ENCODE data around the gene TMEM151B.
"Not testable (repeated sequence)": the region's sequence is repeated elsewhere in the genome, so short reads cannot be mapped to it uniquely, and the experiment has no call there.

The TMEM151B gene

DNA sequence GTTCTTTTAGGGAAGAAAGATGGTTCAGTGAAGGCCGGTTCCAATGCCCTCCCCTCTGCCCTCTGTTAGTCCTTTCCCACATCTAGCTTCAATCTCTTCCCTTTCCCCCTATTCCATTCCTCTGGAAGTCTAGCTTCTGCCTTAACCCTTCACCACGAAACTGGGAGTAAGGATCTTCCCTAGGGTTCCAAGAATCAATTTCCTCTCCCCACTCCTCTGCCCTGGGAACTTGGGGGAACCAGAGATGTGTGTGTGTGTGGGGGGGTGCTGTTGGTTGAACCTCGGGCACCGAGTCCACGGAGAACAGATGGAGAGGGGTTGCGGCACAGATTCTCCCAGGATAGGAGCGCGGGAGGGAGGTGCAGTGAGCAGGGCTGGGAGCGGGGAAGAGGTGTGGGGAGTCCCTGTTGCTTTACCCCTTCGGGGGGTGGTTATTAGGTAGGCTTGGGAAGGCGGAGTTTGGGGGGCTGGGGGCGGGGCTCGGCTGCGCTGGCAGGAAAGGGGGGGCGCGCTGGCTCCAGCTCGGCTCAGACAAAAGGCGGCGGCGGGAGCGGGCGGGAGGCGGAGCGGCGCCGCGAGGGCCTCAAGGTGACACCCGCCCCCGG lies at the start of gene TMEM151B:
Gene TMEM151B, plus strand, starts transcription at position 530 of the 605 bp plus-strand sequence. CDS start 293 bp downstream, outside the sequence.
- DNase-seq (ENCODE audit: low read depth), result no peak

DNA sequence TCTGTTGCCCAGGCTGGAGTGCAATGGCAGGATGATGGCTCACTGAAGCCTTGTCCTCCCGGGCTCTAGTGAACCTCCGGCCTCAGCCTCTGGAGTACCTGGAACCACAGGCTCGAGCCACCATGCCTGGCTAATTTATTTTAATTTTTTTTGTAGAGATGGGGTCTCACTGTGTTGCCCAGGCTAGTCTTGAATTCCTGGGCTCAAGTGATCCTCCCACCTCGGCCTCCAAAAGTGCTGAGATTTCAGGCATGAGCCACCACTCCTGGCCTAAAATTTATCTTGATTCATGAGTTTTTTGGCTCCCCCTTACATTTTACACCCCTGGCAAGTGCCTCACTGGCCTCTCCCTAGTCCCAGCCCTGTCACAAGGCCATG lies 49.3 kb upstream of the TMEM151B start:
- DNase-seq (ENCODE audit: low read depth), result no peak

DNA sequence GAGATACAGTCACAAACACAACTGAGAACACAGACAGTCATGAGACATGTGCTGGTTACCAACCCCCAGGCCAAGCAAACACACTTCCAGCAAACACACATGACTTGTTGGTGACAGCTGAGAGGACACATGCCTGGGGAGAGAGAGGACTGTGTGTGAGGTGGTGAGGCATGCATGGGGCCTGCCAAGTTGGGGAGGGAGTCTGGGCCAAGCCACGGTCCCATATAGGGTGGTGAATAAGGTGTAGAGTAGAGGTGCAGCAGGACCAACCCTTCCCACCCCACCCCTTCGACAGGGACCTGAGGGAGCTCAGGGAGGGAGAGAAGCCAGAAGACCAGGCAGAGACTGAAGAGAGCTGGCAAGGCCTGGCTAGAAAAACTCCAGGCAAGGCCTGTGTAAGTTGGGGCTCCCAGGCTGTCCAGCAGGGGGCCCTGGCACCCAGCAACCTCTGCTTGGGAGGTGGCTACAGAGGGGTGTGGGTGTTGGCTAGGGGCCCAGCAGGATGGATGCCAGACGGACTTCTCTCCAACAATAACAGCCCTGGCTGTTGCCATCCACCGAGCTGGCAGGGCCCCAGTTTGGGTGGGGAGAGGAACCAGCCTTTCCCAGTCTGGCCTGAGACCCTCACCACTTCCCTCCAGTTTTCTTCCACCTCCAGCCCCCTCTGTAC lies 48.8 kb upstream of the TMEM151B start:
- peak; percentile 45 for DNase-seq (ENCODE audit: low read depth)

DNA sequence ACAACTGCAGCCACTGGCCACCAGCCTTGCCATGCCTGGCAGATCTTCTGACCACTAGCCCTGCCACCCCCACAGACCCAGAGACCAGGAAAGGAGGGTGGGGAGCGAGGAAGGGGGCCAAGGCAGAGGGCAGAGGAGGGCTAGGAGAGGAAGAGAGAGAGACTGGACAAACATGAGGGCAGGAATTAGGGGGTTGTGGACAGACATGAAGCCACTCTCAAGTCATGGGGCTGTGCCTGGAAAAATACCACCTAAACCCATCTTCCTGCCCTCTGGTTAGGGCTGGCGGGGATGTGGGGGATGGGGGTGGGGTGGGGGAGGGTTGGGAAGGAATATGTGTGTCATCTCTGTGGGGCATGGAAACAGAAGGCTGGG lies 48.3 kb upstream of the TMEM151B start:
- no peak for DNase-seq (ENCODE audit: low read depth)

DNA sequence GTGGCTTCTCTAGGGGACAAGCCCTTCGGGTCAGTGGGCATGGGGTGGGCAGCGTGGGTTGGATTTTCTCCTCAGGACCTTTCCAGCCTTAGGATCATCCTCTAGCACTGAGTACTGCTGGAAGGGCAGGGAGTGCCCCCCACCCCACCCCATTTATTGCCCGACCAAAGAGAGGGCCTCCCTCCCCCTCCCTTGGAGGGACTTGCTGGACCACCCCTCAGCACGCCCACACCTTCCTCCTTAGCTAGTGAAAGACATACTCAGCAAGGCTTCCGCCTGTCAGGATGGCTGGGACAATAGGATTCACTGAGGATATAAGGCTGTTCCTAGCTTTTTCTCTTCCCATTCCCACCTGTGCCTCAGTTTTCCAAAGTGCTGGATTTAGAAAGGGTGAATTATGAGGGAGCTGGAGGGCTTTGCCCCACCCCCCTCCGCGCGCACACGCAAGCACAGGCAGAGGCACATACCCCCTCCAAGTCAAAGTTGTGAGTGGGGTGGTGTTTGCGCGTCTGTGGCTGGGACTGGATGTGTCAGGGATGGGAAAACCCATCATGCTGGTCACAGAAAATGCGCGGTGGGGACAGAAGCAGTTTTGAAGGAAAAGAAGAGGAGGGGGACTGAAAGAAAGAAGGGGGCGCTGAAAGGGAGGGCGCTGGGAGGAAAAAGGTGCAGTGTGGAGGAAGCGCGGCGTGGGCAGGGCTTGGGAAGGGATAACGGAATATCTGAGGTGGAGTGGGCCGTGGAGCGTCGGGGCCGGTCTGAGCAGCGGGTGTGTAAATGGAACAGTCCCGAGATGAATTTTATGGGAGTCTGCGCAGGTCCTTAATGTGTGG lies 47.5 kb upstream of the TMEM151B start:
- no peak for DNase-seq (ENCODE audit: low read depth)

DNA sequence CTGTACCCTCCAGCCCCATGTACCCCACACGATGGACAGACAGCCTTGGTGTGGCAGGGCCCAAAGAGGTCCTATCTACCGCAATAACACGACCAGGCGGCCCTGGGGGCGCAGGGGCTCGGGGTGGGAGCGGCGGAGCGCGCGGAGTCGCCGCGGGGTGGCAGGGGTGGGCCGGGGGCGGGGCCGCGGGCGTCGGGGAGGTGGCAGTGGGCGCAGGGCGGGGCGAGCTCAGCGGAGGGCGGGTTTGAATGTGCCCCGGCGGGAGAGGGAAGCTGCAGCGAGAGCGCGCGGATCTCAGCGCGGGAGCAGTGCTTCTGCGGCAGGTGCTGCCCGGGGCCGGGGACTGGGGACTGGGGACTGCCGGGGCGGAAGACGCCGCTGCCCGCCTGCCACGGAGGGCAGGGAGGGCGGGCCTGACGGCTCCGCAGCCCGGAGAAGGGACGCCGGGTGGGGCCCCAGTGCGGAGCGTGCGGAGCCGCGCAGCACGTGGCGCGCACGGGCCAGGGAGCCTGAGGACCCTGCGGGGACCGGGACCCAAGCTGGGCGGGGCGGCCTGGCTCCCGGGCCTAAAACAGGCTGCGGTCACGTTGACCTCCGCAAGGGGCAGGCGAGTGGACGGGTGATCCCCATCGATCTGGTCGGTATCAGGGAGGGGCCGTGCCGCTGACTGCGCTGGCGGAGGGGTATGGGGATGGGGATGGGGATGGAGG lies 46.8 kb upstream of the TMEM151B start, which contains the start of gene SLC29A1:
Gene SLC29A1, plus strand, starts transcription at position 277 of the 710 bp plus-strand sequence. CDS start 3,719 bp downstream, outside the sequence.
- peak; percentile 71 for DNase-seq (ENCODE audit: low read depth)

DNA sequence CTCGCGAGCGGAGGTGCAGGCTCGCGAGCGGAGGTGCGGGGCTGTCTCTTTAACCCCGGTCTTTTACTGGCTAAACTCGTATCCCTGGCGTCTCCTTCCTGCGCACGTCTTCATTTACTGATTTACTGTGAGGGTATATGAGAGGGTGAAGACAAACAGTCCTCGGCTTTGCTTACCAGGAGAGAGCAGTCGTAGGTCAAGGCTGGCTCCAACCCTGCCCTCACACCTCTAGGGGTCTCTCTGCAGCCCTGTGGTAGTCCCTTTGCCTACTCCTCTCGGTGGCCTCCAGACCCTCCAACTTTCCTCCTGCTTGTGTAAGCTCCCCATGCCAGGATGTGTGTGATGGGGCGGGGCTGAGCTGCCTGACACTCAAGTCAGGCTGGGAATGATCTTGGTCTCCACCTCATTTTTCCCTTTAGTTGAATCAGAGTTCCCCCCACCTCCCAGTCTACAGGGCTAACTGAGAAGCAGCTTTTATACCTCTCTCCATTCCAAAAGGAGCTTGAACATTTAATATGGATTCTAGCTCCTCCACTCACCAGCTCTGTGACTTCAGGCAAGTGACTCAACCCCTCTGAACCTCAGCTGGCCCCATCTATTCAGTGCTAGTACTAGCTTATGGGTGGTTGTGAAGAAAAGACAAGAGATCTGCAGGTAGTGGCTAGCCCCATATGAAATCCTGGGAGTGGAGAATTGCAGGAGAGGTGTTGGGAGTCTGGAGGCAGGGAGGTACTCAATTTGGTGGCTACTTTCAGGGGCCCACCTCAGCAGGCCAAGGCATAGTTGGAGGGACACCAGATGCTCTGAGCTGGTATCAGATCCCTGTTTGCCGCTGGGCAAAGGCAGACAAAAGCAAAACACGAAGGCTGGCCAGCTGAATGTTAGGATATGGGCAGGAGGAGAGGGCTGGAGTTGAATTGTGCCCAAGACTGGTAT lies 46.0 kb upstream of the TMEM151B start:
- DNase-seq (ENCODE audit: low read depth), result no peak

DNA sequence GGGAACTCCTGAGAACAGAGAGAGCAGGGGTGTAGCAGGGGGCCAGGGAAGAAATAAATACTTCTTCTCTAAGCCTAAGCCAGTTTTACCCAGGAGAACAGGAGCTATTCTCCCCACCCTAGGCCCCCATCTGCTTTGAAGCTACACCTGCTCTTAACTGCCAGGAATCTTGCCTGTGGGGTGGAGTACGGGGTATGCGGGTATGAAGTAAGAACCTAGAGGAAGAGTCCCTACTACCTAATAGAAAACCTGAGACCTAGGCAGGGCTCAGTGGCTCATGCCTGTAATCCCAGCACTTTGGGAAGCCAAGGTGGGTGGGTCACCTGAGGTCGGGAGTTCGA lies 45.3 kb upstream of the TMEM151B start:
- DNase-seq (ENCODE audit: low read depth), result no peak

DNA sequence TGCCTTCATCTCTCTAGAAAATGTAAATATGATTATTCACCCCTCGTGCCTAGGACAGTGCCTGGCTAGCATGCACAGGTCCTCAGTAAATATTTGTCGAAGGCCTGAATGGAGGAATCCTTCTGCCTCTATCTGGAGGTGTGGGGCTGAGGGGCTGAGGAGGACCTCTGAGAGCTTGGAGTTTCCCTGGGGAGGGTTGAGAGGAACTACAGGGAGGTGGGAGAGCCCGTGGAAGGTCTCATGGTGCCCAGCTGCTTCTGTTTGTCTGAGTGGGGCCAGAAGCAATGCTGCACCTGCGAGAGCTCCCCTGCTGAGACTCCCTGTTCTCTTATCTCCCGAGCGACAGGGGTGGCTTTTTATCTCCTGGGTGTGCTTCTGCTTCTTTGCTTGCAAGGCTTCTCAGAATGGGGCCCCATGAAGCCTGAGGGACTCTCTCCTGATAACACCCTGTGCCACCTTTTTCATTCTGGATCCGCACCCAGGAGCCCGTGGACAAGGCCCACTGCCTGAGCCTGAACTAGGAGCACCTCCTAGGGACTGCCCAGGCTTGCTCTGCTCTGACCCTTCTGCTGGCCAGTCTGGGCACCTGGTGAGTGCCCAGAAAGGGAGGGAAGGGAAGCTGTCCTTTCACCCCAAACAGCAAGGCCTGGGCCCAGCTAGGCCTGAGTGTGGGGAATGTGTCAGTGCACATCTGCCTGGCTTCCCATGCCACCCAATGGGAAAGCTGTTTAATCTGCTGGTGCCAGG lies 44.5 kb upstream of the TMEM151B start:
- no peak for DNase-seq (ENCODE audit: low read depth)

DNA sequence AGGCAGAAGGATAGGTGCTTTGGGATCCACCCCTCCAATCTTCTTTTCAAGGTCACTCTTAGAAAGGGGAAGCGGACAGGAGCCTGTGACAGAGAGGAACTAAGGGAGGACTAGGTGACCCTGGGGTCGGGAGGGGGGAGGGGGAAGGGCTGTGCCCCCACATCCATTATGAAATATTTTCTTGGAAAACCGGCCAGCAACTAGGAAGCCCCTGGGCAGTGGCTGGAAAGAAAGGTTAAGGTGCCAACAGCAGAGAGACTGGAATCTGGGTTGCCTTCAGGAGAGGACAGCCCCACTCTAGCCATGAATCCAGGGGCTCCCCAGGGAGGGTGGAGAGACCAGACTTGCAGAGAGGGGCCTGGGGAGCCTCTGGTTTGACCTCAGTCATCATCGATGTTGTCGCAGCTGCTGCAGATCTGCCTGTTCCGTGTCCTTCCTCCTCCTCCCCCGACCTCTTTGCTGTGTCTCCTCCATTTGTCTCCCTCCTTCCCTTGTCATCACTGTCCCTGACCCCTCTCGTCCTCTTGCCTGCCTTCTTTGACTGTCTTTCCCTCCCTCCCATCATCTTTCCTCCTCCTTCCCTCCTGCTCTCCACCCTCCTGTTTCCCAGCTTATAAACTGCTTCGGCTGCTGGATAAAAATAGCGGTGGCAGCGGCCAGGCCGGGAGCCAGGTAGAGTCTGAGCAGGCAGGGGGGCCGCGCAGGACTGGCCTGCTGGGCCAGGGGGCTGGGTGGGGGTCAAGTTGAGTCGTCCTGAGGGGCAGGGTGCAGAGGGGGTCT lies 43.7 kb upstream of the TMEM151B start:
- DNase-seq (ENCODE audit: low read depth), result no peak

DNA sequence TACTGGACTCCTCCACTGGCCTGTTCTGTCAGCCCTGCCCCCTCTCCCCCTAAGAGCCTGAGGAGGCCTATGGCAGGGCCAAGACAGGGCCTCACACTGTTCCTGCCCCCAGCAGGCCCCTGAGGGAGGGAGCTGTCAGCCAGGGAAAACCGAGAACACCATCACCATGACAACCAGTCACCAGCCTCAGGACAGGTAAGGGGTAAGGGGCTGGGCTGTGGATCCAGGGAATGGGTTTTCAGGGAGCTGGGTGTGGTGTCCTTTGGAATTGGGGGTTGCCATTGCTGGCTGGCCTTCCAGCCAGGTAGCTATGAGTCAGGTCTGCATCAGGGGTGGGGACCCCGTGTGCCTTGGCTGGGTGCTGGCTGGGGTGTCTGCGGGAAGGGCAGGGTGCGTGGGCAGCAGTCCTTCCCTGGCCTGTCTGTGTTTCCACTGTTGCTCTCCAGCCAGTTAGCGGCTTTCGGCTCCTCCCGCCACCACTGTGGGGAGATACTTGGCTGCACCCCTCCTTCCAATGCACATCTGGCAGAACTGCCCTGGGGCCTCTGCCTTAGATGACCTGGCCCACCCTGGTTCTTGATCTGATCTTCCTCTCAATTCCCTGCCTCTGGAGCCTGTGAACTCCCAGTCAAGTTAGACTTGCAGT lies 43.0 kb upstream of the TMEM151B start:
- no peak for DNase-seq (ENCODE audit: low read depth)

DNA sequence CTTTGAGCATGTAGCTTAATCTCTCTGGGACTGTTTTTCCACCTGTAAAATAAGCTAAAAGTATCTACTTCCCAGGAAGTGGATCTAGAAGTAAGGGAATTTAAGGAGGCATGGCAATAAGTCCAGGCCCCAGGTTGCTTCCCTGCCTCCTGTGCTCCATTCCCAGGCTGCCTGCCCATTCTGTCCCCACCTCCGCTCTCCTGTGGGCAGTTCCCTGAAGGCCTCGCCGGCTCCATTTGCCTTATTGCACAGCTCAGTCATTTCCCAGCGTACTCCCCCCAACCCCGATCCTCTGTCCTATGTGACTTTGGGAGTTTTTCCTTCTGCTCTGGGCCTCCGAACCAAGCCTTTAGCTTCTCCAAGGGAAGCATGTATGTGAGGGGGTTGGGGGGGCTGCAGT lies 42.2 kb upstream of the TMEM151B start:
- DNase-seq (ENCODE audit: low read depth), result no peak

DNA sequence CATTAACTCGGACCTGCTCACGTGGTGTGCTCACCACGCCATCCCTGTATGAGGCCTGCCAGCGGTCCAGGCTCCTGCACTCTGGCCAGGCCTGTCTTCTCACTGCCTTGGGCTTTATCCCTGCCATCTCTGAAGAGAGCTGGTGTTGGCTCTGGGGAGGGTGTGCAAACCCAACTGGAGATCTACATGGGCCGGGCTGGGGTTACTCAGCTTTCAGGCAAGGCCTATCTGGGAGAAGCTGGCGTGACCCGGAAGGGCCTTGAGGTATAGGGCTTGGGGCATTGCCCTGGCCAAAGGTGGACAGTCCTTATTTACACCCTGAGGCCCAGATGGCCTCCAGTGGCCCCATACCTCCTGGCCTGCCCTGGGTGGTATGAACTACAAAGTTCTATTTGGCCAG lies 41.8 kb upstream of the TMEM151B start:
- no peak for DNase-seq (ENCODE audit: low read depth)

DNA sequence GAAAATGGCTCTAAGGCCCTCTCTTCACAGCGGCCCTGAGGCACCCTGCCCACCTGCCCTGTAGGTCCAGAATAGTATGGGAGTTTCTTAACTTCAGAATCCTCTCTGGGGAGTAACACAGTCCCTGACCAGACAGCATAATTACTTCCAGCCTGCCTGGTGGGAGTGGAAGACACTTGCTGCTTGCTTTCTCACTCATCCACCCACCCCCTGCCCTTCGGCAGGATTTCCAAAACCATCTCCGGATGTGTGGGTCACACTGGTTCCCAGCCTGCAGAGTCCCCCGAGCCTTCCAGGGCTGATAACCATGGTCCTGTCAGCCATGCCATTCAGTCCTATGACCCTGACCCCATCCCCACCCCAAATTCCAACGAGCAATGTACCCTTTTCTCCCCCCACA lies 41.4 kb upstream of the TMEM151B start:
- DNase-seq (ENCODE audit: low read depth), result no peak

DNA sequence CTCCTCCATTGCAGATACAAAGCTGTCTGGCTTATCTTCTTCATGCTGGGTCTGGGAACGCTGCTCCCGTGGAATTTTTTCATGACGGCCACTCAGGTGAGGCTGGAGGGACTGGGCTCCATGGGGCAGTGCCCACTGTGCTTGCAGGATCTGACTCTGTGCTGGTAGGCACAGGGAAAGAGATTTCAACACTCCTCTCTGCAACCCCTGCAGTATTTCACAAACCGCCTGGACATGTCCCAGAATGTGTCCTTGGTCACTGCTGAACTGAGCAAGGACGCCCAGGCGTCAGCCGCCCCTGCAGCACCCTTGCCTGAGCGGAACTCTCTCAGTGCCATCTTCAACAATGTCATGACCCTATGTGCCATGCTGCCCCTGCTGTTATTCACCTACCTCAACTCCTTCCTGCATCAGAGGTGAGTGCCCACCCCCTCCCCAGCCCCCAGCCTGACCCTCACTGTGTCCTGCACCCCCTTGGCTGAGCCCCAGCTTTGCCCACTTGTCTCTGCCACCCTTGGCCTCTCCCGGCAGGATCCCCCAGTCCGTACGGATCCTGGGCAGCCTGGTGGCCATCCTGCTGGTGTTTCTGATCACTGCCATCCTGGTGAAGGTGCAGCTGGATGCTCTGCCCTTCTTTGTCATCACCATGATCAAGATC lies 40.7 kb upstream of the TMEM151B start:
- DNase-seq (ENCODE audit: low read depth), result no peak

DNA sequence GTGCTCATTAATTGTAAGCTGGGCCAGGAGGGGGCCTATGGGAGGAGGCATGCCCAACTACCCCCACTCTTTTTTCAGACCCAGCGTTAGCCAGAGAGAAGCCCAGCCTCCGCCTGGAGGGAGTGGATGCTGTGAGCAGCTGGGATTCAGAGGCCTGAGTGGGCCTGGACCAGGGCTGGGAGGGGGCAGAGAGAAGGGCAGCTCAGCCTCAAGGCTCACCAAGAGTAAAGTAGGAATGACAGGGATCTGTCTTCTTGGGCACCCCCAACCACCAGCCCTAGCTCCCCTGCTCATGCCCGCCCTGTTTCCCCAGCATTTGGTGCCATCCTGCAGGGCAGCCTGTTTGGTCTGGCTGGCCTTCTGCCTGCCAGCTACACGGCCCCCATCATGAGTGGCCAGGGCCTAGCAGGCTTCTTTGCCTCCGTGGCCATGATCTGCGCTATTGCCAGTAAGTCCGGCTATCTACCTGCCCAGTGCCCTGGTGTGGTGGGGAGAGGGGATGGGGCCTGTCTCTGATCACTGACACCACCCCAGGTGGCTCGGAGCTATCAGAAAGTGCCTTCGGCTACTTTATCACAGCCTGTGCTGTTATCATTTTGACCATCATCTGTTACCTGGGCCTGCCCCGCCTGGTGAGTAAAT lies 40.1 kb upstream of the TMEM151B start:
- DNase-seq (ENCODE audit: low read depth), result no peak

DNA sequence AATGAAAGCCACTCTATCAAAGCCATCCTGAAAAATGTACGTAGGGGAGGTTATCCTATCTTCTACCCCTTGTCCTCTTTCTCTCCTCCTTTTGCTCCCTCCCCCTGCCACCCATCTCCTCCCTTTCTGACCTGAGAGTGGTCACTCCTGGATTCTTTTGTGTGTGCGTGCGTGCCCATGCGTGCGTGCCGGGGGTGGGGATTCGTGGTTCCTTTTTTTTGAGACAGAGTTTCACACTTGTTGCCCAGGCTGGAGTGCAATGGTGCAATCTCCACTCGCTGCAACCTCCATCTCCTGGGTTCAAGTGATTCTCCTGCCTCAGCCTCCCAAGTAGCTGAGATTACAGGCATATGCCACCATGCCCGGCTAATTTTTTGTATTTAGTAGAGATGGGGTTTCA lies 38.8 kb upstream of the TMEM151B start:
- DNase-seq (ENCODE audit: low read depth), result not testable (repeated sequence)

Measured in stimulated activated CD8-positive, alpha-beta memory T cell treated with anti-CD3 and anti-CD28 coated beads, Interleukin-12 subunit alpha, Interleukin-12 subunit beta, amount 100 ng/mL, for 1 hour (primary cell).